Neural progenitor cell (in vitro differentiated cells): ENCODE results near the gene SLC25A52.
"Not testable (repeated sequence)": the region's sequence is repeated elsewhere in the genome, so short reads cannot be mapped to it uniquely, and the experiment has no call there.

Experiments used
- EZH2 ChIP-seq: fragments of 200-600 bp; sonication (generic); IDR thresholded peaks from 2 replicates; pipeline ENCODE4 v1.6.1; 2017; ENCODE audit warnings: antibody characterized with exemption, mild to moderate bottlenecking, moderate library complexity
- EZH2phosphoT487 ChIP-seq: fragments of 200-600 bp; sonication (generic); IDR thresholded peaks from 2 replicates; pipeline ENCODE4 v1.6.1; 2017; ENCODE audit warnings: antibody characterized with exemption
- TF ChIP-seq, protein P1 (sequence below): fragments of 200-600 bp; sonication (generic); IDR thresholded peaks from 2 replicates; pipeline ENCODE4 v1.5.1; 2017; ENCODE audit warnings: antibody characterized with exemption, mild to moderate bottlenecking

DNA sequence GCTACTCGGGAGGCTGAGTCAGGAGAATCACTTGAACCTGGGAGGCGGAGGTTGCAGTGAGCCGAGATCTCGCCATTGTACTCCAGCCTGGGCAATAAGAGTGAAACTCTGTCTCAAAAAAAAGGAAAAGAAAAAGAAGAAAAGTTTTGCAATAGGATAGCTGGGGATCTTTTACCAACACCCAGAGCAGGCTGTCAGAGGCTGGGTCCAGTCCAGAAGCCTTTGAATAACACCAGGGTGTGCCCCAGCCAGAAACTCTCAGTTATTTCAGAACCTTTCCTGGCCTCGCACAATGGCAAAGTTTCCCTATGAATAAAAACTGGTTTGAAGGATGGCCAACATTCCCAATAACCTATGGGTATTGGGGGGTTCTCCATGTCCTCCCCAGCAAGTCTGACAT, 17.1 kb downstream of the SLC25A52 start:
- TF ChIP-seq EZH2, EZH2phosphoT487: not testable (repeated sequence)
- TF ChIP-seq, protein P1, sequence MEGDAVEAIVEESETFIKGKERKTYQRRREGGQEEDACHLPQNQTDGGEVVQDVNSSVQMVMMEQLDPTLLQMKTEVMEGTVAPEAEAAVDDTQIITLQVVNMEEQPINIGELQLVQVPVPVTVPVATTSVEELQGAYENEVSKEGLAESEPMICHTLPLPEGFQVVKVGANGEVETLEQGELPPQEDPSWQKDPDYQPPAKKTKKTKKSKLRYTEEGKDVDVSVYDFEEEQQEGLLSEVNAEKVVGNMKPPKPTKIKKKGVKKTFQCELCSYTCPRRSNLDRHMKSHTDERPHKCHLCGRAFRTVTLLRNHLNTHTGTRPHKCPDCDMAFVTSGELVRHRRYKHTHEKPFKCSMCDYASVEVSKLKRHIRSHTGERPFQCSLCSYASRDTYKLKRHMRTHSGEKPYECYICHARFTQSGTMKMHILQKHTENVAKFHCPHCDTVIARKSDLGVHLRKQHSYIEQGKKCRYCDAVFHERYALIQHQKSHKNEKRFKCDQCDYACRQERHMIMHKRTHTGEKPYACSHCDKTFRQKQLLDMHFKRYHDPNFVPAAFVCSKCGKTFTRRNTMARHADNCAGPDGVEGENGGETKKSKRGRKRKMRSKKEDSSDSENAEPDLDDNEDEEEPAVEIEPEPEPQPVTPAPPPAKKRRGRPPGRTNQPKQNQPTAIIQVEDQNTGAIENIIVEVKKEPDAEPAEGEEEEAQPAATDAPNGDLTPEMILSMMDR = not testable (repeated sequence)
